Small intestine (tissue), 7 donors: Measurements from ENCODE around the gene YPEL1. TPM values are rescaled to one million over a fixed set of nuclear protein-coding genes. Genes with fewer than 3 reads are reported as not detected.
"Not testable (repeated sequence)": the region's sequence is repeated elsewhere in the genome, so short reads cannot be mapped to it uniquely, and the experiment has no call there.

Source experiments
- DNase-seq, 2 donors: peaks; one replicate each; pipeline versions ENCODE4 v3.0.0 to v3.0.0-alpha.2; 2013
- FAIRE-seq: peaks from 2 replicates; lab custom pipeline; 2012; peaks lifted over from hg19 to GRCh38; lab: Jason Lieb, UNC
- H3K27ac ChIP-seq, 3 donors: one replicate each; pipeline ENCODE4 v1.5.1; 2013; ENCODE audit warnings: low read length in 2 of 3, mild to moderate bottlenecking in 2 of 3, control low read depth in 1 of 3, inconsistent platforms in 1 of 3, low read depth in 1 of 3, moderate library complexity in 1 of 3
- H3K27me3 ChIP-seq, 3 donors: one replicate each; pipeline ENCODE4 v1.6.1; 2013; ENCODE audit warnings: low read length in 3 of 3, inconsistent platforms in 1 of 3; ENCODE audit not compliant: control insufficient read depth in 3 of 3, insufficient read depth in 3 of 3
- H3K36me3 ChIP-seq, 3 donors: one replicate each; pipeline ENCODE4 v1.6.1; 2013; ENCODE audit warnings: low read length in 3 of 3, inconsistent platforms in 1 of 3, low read depth in 1 of 3, mild to moderate bottlenecking in 1 of 3, moderate library complexity in 1 of 3; ENCODE audit not compliant: control insufficient read depth in 3 of 3, insufficient read depth in 2 of 3
- H3K4me1 ChIP-seq, 3 donors: one replicate each; pipeline ENCODE4 v1.6.1; 2013; ENCODE audit warnings: low read length in 2 of 3, inconsistent platforms in 1 of 3, low read depth in 1 of 3, mild to moderate bottlenecking in 1 of 3, moderate library complexity in 1 of 3; ENCODE audit not compliant: control insufficient read depth in 3 of 3, insufficient read depth in 2 of 3
- H3K4me3 ChIP-seq, 3 donors: one replicate each; pipeline ENCODE4 v1.5.1; 2013; ENCODE audit warnings: low read length in 3 of 3, control low read depth in 1 of 3, inconsistent platforms in 1 of 3, low read depth in 1 of 3, mild to moderate bottlenecking in 1 of 3, moderate library complexity in 1 of 3
- H3K9me3 ChIP-seq, 2 donors: one replicate each; pipeline ENCODE4 v1.6.1; 2013; ENCODE audit warnings: low read depth in 1 of 2, low read length in 1 of 2; ENCODE audit not compliant: control insufficient read depth in 2 of 2, insufficient read depth in 1 of 2
- WGBS, 3 donors: extraction: QIAGEN DNeasy Blood & Tissue Kit; methylation state at CpG; one replicate each; pipeline ENCODE4 v1.1.7; 2013; 5-methylcytosine and 5-hydroxymethylcytosine counted together
- polyA plus RNA-seq, 4 donors: library from polyadenylated mRNA; stranded (reverse) in 3 of 4; unstranded in 1 of 4; fragments of 200-250 nt in 3 of 4; fragments of 120-200 nt in 1 of 4; gene quantifications; one replicate each; pipeline versions ENCODE4 v1.2.1 to v1.2.3, GENCODE V29; 2013
- donor health status: healthy with polysubstance abuse.
- donor health status: control.
- donor health status: control.
- donor health status: Bipolar disorder and iron deficiency.
- donor health status: healthy.

YPEL1 gene
- polyA plus RNA-seq, 4 donors = 0.22 to 2.3 (median 1.5) TPM

- 94 to 97% (median 96%) methylated on average over 3 of the region's 3 CpGs for WGBS, 3 donors
- DNase-seq, H3K4me1 ChIP-seq, H3K9me3 ChIP-seq, FAIRE-seq, H3K4me3 ChIP-seq, H3K27me3 ChIP-seq, H3K27ac ChIP-seq, H3K36me3 ChIP-seq: not testable (repeated sequence)
Measured at GRCh38 chr22:21724496-21724895, 11.1 kb downstream of the YPEL1 start.

- H3K4me1 ChIP-seq, H3K27ac ChIP-seq, H3K4me3 ChIP-seq, FAIRE-seq, H3K9me3 ChIP-seq, H3K27me3 ChIP-seq, H3K36me3 ChIP-seq, DNase-seq: not testable (repeated sequence)
- WGBS, 3 donors = 95 to 97% (median 95%) methylated on average over 15 of the region's 15 CpGs
Measured at GRCh38 chr22:21721195-21721852, 14.3 kb downstream of the YPEL1 start.

- H3K9me3 ChIP-seq, H3K36me3 ChIP-seq, H3K4me1 ChIP-seq, FAIRE-seq, H3K27ac ChIP-seq, H3K4me3 ChIP-seq, H3K27me3 ChIP-seq, DNase-seq: not testable (repeated sequence)
- WGBS, 3 donors = 96 to 97% (median 97%) methylated on average over 10 of the region's 10 CpGs
Measured at GRCh38 chr22:21720191-21720859, 15.3 kb downstream of the YPEL1 start.

- Histone ChIP-seq H3K9me3 (no peaks in the 10 kb centered on the region), H3K36me3 (no peaks in the 10 kb centered on the region), H3K4me3 (no peak overlapping the region), H3K27ac (no peak overlapping the region), H3K4me1 (no peaks in the 10 kb centered on the region), H3K27me3 (no peaks in the 10 kb centered on the region)
- FAIRE-seq = no peak
- DNase-seq = no peak
- 56% methylated on average over 4 of the region's 4 CpGs for WGBS, 3 donors
Measured at GRCh38 chr22:21719024-21719423, 16.6 kb downstream of the YPEL1 start.

GRCh38 chr22:21718499-21718898, 17.1 kb downstream of the YPEL1 start:
- Histone ChIP-seq H3K27ac (no peak overlapping the region), H3K4me1 (no peaks in the 10 kb centered on the region), H3K27me3 (no peaks in the 10 kb centered on the region), H3K36me3 (no peaks in the 10 kb centered on the region), H3K4me3 (no peak overlapping the region), H3K9me3 (no peaks in the 10 kb centered on the region)
- WGBS, 3 donors = 61 to 70% (median 67%) methylated on average over 4 of the region's 4 CpGs
- DNase-seq = no peak
- no peak for FAIRE-seq

- not testable (repeated sequence) for H3K9me3 ChIP-seq, H3K4me3 ChIP-seq, H3K4me1 ChIP-seq, H3K27me3 ChIP-seq, H3K27ac ChIP-seq, FAIRE-seq, H3K36me3 ChIP-seq, DNase-seq
- whole genome bisulfite sequencing, 3 donors = 91 to 96% (median 93%) methylated on average over 12 to 14 of the region's 15 CpGs
Measured at GRCh38 chr22:21716395-21717122, 19.0 kb downstream of the YPEL1 start.

GRCh38 chr22:21714786-21715185, 20.8 kb downstream of the YPEL1 start:
- WGBS, 3 donors = 11 to 69% (median 29%) methylated on average over 3 of the region's 3 CpGs

GRCh38 chr22:21714059-21714770, 21.4 kb downstream of the YPEL1 start:
- Histone ChIP-seq H3K27ac (no peak overlapping the region), H3K27me3 (no peaks in the 10 kb centered on the region), H3K4me3 (no peak overlapping the region), H3K36me3 (peaks cover 0 to 7% (median 0%) of the 10 kb centered on the region in 3 donors), H3K4me1 (no peaks in the 10 kb centered on the region), H3K9me3 (no peaks in the 10 kb centered on the region)
- FAIRE-seq (no peak), DNase-seq (peak in 1 of 2 donors; percentile 17)
- 54 to 82% (median 67%) methylated on average over 30 to 32 of the region's 32 CpGs for WGBS, 3 donors

More at GRCh38 chr22:21714786-21715185, 20.8 kb downstream of the YPEL1 start:
- no peak for DNase-seq
- Histone ChIP-seq H3K27me3 (no peaks in the 10 kb centered on the region), H3K36me3 (peaks cover 0 to 5% (median 0%) of the 10 kb centered on the region in 3 donors), H3K9me3 (no peaks in the 10 kb centered on the region), H3K4me1 (no peaks in the 10 kb centered on the region), H3K27ac (no peak overlapping the region), H3K4me3 (no peak overlapping the region)
- no peak for FAIRE-seq
